A549 (cell line): Measurements from ENCODE around the gene APC.

Source experiments
- FOSL2 ChIP-seq, 2 experiments: fragments of 450-650 bp in 1 of 2; fragments of >200 bp in 1 of 2; sonication (Bioruptor Twin) in 1 of 2; formaldehyde crosslinking; IDR thresholded peaks; 2 replicates each; pipeline versions ENCODE4 v1.5.0 to v1.6.1; 2016 to 2020; ENCODE audit warnings: mild to moderate bottlenecking in 1 of 2, moderate library complexity in 1 of 2
- HOXA7 ChIP-seq: fragments of 250-450 bp; sonication (Bioruptor Pico); IDR thresholded peaks from 2 replicates; pipeline ENCODE4 v1.5.0; 2020; ENCODE audit warnings: mild to moderate bottlenecking, moderate library complexity
- JUN ChIP-seq, 2 experiments: fragments of >200 bp; sonication (Bioruptor Twin); formaldehyde crosslinking; IDR thresholded peaks; 2 replicates in 1 of 2; 3 replicates in 1 of 2; pipeline ENCODE4 v1.6.1; 2016 to 2017
- POLR2A ChIP-seq: IDR thresholded peaks from 2 replicates; pipeline ENCODE4 v1.6.1; 2012; ENCODE audit warnings: mild to moderate bottlenecking, low read length
- POLR2AphosphoS2 ChIP-seq: conservative IDR thresholded peaks from 2 replicates; pipeline ENCODE4 v1.6.1; 2012; ENCODE audit warnings: low read length, improper control_type of control experiment, inconsistent platforms
- ZC3H11A ChIP-seq: fragments of 450-650 bp; IDR thresholded peaks from 2 replicates; pipeline ENCODE4 v1.6.1; 2014; ENCODE audit warnings: antibody characterized with exemption, mild to moderate bottlenecking
- ZFP36 ChIP-seq: fragments of 450-650 bp; IDR thresholded peaks from 2 replicates; pipeline ENCODE4 v1.6.1; 2014; ENCODE audit warnings: borderline replicate concordance; ENCODE audit not compliant: partially characterized antibody
- TF ChIP-seq, protein P1 (sequence below): fragments of >200 bp; sonication (Bioruptor Twin); formaldehyde crosslinking; IDR thresholded peaks from 3 replicates; pipeline ENCODE4 v1.5.1; 2016
- TF ChIP-seq, protein P2 (sequence below): IDR thresholded peaks from 2 replicates; pipeline ENCODE4 v1.6.1; 2012
- TF ChIP-seq, protein P3 (sequence below): IDR thresholded peaks from 2 replicates; pipeline ENCODE4 v1.6.1; 2012

DNA sequence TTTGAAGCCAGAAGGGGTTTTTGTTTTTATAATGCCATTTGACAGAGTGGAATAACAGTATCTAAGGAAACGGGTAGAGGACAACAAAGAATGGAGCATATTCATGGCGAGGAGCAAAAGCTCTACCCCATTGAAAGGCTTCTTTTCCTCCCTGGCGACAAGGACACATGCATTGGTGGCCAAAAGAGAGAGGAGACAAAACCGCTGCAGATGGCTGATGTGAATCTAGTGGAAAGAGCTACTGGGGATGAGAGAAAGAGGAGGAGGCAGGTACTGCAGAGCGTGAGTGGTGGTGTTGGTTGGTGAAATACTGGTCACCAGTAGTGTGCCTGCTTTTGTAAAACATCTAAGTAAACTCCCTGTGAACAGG lies 491 bp downstream of the APC start:
- TF ChIP-seq POLR2A: no peak
- TF ChIP-seq, protein P1, sequence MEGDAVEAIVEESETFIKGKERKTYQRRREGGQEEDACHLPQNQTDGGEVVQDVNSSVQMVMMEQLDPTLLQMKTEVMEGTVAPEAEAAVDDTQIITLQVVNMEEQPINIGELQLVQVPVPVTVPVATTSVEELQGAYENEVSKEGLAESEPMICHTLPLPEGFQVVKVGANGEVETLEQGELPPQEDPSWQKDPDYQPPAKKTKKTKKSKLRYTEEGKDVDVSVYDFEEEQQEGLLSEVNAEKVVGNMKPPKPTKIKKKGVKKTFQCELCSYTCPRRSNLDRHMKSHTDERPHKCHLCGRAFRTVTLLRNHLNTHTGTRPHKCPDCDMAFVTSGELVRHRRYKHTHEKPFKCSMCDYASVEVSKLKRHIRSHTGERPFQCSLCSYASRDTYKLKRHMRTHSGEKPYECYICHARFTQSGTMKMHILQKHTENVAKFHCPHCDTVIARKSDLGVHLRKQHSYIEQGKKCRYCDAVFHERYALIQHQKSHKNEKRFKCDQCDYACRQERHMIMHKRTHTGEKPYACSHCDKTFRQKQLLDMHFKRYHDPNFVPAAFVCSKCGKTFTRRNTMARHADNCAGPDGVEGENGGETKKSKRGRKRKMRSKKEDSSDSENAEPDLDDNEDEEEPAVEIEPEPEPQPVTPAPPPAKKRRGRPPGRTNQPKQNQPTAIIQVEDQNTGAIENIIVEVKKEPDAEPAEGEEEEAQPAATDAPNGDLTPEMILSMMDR: no peak
- TF ChIP-seq ZC3H11A: no peak
- TF ChIP-seq, protein P2, sequence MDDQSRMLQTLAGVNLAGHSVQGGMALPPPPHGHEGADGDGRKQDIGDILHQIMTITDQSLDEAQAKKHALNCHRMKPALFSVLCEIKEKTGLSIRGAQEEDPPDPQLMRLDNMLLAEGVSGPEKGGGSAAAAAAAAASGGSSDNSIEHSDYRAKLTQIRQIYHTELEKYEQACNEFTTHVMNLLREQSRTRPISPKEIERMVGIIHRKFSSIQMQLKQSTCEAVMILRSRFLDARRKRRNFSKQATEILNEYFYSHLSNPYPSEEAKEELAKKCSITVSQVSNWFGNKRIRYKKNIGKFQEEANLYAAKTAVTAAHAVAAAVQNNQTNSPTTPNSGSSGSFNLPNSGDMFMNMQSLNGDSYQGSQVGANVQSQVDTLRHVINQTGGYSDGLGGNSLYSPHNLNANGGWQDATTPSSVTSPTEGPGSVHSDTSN: no peak
- TF ChIP-seq ZFP36: no peak
- TF ChIP-seq, protein P3, sequence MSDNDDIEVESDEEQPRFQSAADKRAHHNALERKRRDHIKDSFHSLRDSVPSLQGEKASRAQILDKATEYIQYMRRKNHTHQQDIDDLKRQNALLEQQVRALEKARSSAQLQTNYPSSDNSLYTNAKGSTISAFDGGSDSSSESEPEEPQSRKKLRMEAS: no peak
- no peak for TF ChIP-seq POLR2AphosphoS2
- no peak for TF ChIP-seq FOSL2 (IDR thresholded peaks at IDR 0.05)
- no peak for TF ChIP-seq FOSL2 (CRISPR knock-in tag; IDR thresholded peaks at IDR 0.05)
- no peak for TF ChIP-seq HOXA7 (CRISPR knock-in tag)
- TF ChIP-seq JUN (IDR thresholded peaks at IDR 0.05): no peak
